GM21825 (cell line): ENCODE measurements around the gene BMPER.

Experiments
- ATAC-seq: cut with Tn5 transposase; IDR thresholded peaks from one replicate; pipeline ENCODE4 v1.9.1; 2021; ENCODE audit warnings: mild to moderate bottlenecking, moderate library complexity; ENCODE audit not compliant: unreplicated experiment

BMPER gene

GRCh38 chr7:33921216-33921938, 16.0 kb downstream of the BMPER start:
- no peak for ATAC-seq

GRCh38 chr7:33922820-33923219, 17.5 kb downstream of the BMPER start:
- ATAC-seq, result no peak

GRCh38 chr7:33923440-33924229, 18.3 kb downstream of the BMPER start:
- no peak for ATAC-seq

GRCh38 chr7:33926535-33926934, 21.2 kb downstream of the BMPER start:
- no peak for ATAC-seq

GRCh38 chr7:33928986-33929385, 23.6 kb downstream of the BMPER start:
- no peak for ATAC-seq

GRCh38 chr7:33932221-33932620, 26.9 kb downstream of the BMPER start:
- no peak for ATAC-seq

GRCh38 chr7:33932832-33933468, 27.6 kb downstream of the BMPER start:
- ATAC-seq, result no peak

GRCh38 chr7:33933611-33934281, 28.4 kb downstream of the BMPER start:
- no peak for ATAC-seq

GRCh38 chr7:33934391-33934790, 29.1 kb downstream of the BMPER start:
- no peak for ATAC-seq

GRCh38 chr7:33936503-33936902, 31.2 kb downstream of the BMPER start:
- ATAC-seq, result no peak

GRCh38 chr7:33937871-33938270, 32.5 kb downstream of the BMPER start:
- ATAC-seq, result no peak

GRCh38 chr7:33939121-33939520, 33.8 kb downstream of the BMPER start:
- no peak for ATAC-seq

- ATAC-seq, result no peak
Measured at GRCh38 chr7:33940503-33940902, 35.2 kb downstream of the BMPER start.

GRCh38 chr7:33941418-33941817, 36.1 kb downstream of the BMPER start:
- no peak for ATAC-seq

GRCh38 chr7:33946094-33946699, 40.9 kb downstream of the BMPER start:
- no peak for ATAC-seq

GRCh38 chr7:33950047-33950714, 44.8 kb downstream of the BMPER start:
- no peak for ATAC-seq

GRCh38 chr7:33952824-33953223, 47.5 kb downstream of the BMPER start:
- ATAC-seq, result no peak

- no peak for ATAC-seq
Measured at GRCh38 chr7:33958104-33958503, 52.8 kb downstream of the BMPER start.

GRCh38 chr7:33959676-33960075, 54.3 kb downstream of the BMPER start:
- ATAC-seq, result no peak

GRCh38 chr7:33961948-33962347, 56.6 kb downstream of the BMPER start:
- no peak for ATAC-seq
